Neural progenitor cell (in vitro differentiated cells): ENCODE results near the gene SPAAR.

Source experiments
- EZH2 ChIP-seq: fragments of 200-600 bp; sonication (generic); IDR thresholded peaks from 2 replicates; pipeline ENCODE4 v1.6.1; 2017; ENCODE audit warnings: antibody characterized with exemption, mild to moderate bottlenecking, moderate library complexity
- EZH2phosphoT487 ChIP-seq: fragments of 200-600 bp; sonication (generic); IDR thresholded peaks from 2 replicates; pipeline ENCODE4 v1.6.1; 2017; ENCODE audit warnings: antibody characterized with exemption
- TF ChIP-seq, protein P1 (sequence below): fragments of 200-600 bp; sonication (generic); IDR thresholded peaks from 2 replicates; pipeline ENCODE4 v1.5.1; 2017; ENCODE audit warnings: antibody characterized with exemption, mild to moderate bottlenecking

GRCh38 chr9:35907711-35908503, 1.4 kb upstream of the SPAAR start:
- TF ChIP-seq, protein P1, sequence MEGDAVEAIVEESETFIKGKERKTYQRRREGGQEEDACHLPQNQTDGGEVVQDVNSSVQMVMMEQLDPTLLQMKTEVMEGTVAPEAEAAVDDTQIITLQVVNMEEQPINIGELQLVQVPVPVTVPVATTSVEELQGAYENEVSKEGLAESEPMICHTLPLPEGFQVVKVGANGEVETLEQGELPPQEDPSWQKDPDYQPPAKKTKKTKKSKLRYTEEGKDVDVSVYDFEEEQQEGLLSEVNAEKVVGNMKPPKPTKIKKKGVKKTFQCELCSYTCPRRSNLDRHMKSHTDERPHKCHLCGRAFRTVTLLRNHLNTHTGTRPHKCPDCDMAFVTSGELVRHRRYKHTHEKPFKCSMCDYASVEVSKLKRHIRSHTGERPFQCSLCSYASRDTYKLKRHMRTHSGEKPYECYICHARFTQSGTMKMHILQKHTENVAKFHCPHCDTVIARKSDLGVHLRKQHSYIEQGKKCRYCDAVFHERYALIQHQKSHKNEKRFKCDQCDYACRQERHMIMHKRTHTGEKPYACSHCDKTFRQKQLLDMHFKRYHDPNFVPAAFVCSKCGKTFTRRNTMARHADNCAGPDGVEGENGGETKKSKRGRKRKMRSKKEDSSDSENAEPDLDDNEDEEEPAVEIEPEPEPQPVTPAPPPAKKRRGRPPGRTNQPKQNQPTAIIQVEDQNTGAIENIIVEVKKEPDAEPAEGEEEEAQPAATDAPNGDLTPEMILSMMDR, result no peak
- TF ChIP-seq EZH2 (no peak), EZH2phosphoT487 (no peak)
